Adrenal gland (tissue), 12 donors: ENCODE results near the gene TMEM242. TPM values are rescaled to one million over a fixed set of nuclear protein-coding genes. Genes with fewer than 3 reads are reported as not detected.
A peak's percentile ranks its signal among the peaks of the same experiment; 100 is the strongest.

ENCODE experiments used
- DNase-seq, 7 donors: peaks; one replicate each; pipeline ENCODE4 v3.0.0-alpha.2; 2019 to 2020
- H3K27ac ChIP-seq, 5 donors: fragments of 200-600 bp; sonication (generic) in 4 of 5; 1 replicate in 3 of 5; 2 replicates in 2 of 5; pipeline versions ENCODE4 v1.5.1 to v1.8.0; 2016 to 2020; ENCODE audit warnings: mild to moderate bottlenecking in 1 of 5
- H3K27me3 ChIP-seq: fragments of 200-600 bp; 2 replicates; pipeline ENCODE4 v1.8.0; 2021
- H3K36me3 ChIP-seq, 2 donors: fragments of 200-600 bp; replicated peaks in 1 of 2; 1 replicate in 1 of 2; 2 replicates in 1 of 2; pipeline versions ENCODE4 v1.5.1 to v1.8.0; 2018 to 2022
- H3K4me1 ChIP-seq, 2 donors: fragments of 200-600 bp; replicated peaks in 1 of 2; 1 replicate in 1 of 2; 2 replicates in 1 of 2; pipeline versions ENCODE4 v1.5.1 to v1.8.0; 2018 to 2021
- H3K4me3 ChIP-seq, 4 donors: fragments of 200-600 bp; sonication (generic) in 3 of 4; one replicate each; pipeline ENCODE4 v1.5.1; 2016 to 2018
- H3K9me3 ChIP-seq, 3 donors: fragments of 200-600 bp; sonication (generic) in 1 of 3; replicated peaks in 1 of 3; 1 replicate in 2 of 3; 2 replicates in 1 of 3; pipeline versions ENCODE4 v1.5.1 to v1.8.0; 2016 to 2021
- CTCF ChIP-seq, 6 experiments: fragments of 450-650 bp in 4 of 6; fragments of 200-600 bp in 2 of 6; sonication (generic) in 1 of 6; IDR thresholded peaks; 1 replicate in 5 of 6; 2 replicates in 1 of 6; pipeline versions ENCODE4 v1.5.1 to v1.8.0; 2016 to 2021; ENCODE audit warnings: antibody characterized with exemption in 6 of 6, mild to moderate bottlenecking in 2 of 6, moderate library complexity in 1 of 6
- POLR2A ChIP-seq, 2 donors: fragments of 450-650 bp; IDR thresholded peaks; one replicate each; pipeline ENCODE4 v1.6.1; 2017; ENCODE audit warnings: antibody characterized with exemption in 2 of 2, mild to moderate bottlenecking in 2 of 2, moderate library complexity in 1 of 2
- WGBS, 4 donors: extraction: QIAGEN DNeasy Blood & Tissue Kit in 2 of 4; methylation state at CpG; one replicate each; pipeline versions ENCODE4 v1.1.5 to v1.1.7; 2013 to 2017; 5-methylcytosine and 5-hydroxymethylcytosine counted together
- intact Hi-C, 2 donors: fragments of 100-400 bp; cut with DNase I; formaldehyde crosslinking; loops; one replicate each; pipeline versions ENCODE4 v1.14.1 to v1.15.0; 2022 to 2023
- polyA plus RNA-seq, 3 donors: library from polyadenylated mRNA; stranded (reverse); fragments of 200-250 nt in 2 of 3; fragments of 350-450 nt in 1 of 3; fragmentation: Illumina TruSeq in 1 of 3; extraction: RNeasy Lipid Tissue Mini Kit (QIAGEN cat#74804) in 1 of 3; gene quantifications; one replicate each; pipeline ENCODE4 v1.2.3, GENCODE V29; 2013 to 2014
- total RNA-seq, 9 donors: library from RNA; depleted of rRNA in 4 of 9; stranded (reverse); fragments of >200 nt in 4 of 9; fragments of 120-200 nt in 1 of 9; fragmentation: NEBNext Ultra II Directional in 1 of 9; extraction: Animal tissue kit (Norgen Biotek cat#: 25700) in 1 of 9; gene quantifications; one replicate each; pipeline versions ENCODE4 v1.1.0 to v1.2.4, GENCODE V29; 2013 to 2023
- donor health status: healthy with polysubstance abuse.
- donor health status: Bipolar disorder and iron deficiency.
- donor health status: DM: yes; HTN: yes; CAD: no.
- donor health status: DM: no; HTN: no; CAD: no.
- donor health status: DM: no; HTN: no; CAD: no.
- donor health status: DM: yes; HTN: yes; CAD: no.

The TMEM242 gene
- total and polyA plus RNA-seq, 12 donors: 7.4 to 17.2 (median 12.5) TPM

- H3K27ac ChIP-seq: no peak overlapping the region
- no peaks in the 10 kb centered on the region for H3K9me3 ChIP-seq
- WGBS, 4 donors: 90 to 93% (median 91%) methylated on average over 2 of the region's 2 CpGs
- intact Hi-C loops: loop anchor here (5.0 to 10.0 kb wide), 3 partner anchors 34 to 226 kb away; no protein-coding TSS in a partner anchor
- no peaks in the 10 kb centered on the region for H3K36me3 ChIP-seq
- TF ChIP-seq POLR2A (IDR thresholded peaks at IDR 0.05) (no peak), CTCF (IDR thresholded peaks at IDR 0.05) (no peak)
- no peaks in the 10 kb centered on the region for H3K27me3 ChIP-seq
- H3K4me1 ChIP-seq: peaks cover 0 to 28% of the 10 kb centered on the region in 2 donors
- no peak for DNase-seq
- H3K4me3 ChIP-seq: no peak overlapping the region
These were observed 52.4 kb downstream of the TMEM242 start for GRCh38 chr6:157270916-157271315.

- WGBS, 4 donors: 85 to 100% (median 94%) methylated on average over 1 of the region's 1 CpG
- DNase-seq: no peak
- no peaks in the 10 kb centered on the region for H3K27me3 ChIP-seq
- no peaks in the 10 kb centered on the region for H3K36me3 ChIP-seq
- H3K27ac ChIP-seq: no peak overlapping the region
- H3K4me1 ChIP-seq: peaks cover 0 to 26% of the 10 kb centered on the region in 2 donors
- intact Hi-C loops: loop anchor here (5.0 to 10.0 kb wide), 3 partner anchors 33 to 226 kb away; no protein-coding TSS in a partner anchor
- no peaks in the 10 kb centered on the region for H3K9me3 ChIP-seq
- TF ChIP-seq POLR2A (IDR thresholded peaks at IDR 0.05) (no peak), CTCF (IDR thresholded peaks at IDR 0.05) (no peak)
- H3K4me3 ChIP-seq: no peak overlapping the region
These were observed 53.0 kb downstream of the TMEM242 start for GRCh38 chr6:157270308-157270707.

- Histone ChIP-seq H3K4me1 (peaks cover 0 to 23% of the 10 kb centered on the region in 2 donors), H3K9me3 (no peaks in the 10 kb centered on the region), H3K4me3 (no peak overlapping the region), H3K27me3 (no peaks in the 10 kb centered on the region), H3K27ac (peak overlapping the region in 3 of 5 donors; percentile 42 to 74 (median 52)), H3K36me3 (no peaks in the 10 kb centered on the region)
- intact Hi-C loops: no loop called here
- no peak for TF ChIP-seq POLR2A (IDR thresholded peaks at IDR 0.05)
- no peak for TF ChIP-seq CTCF (IDR thresholded peaks at IDR 0.05)
- 43 to 57% (median 52%) methylated on average over 16 of the region's 16 CpGs for WGBS, 4 donors
- DNase-seq: peak; percentile 45 to 85 (median 57)
These were observed 54.0 kb downstream of the TMEM242 start for GRCh38 chr6:157269261-157269794.

GRCh38 chr6:157268835-157269234, 54.5 kb downstream of the TMEM242 start:
- no peaks in the 10 kb centered on the region for H3K27me3 ChIP-seq

More at GRCh38 chr6:157268835-157269234, 54.5 kb downstream of the TMEM242 start:
- H3K36me3 ChIP-seq: no peaks in the 10 kb centered on the region
- H3K9me3 ChIP-seq: no peaks in the 10 kb centered on the region
- peaks cover 0 to 18% of the 10 kb centered on the region in 2 donors for H3K4me1 ChIP-seq
- TF ChIP-seq POLR2A (IDR thresholded peaks at IDR 0.05) (no peak), CTCF (IDR thresholded peaks at IDR 0.05) (no peak)
- intact Hi-C loops: no loop called here
- 68 to 79% (median 72%) methylated on average over 6 of the region's 6 CpGs for WGBS, 4 donors
- H3K4me3 ChIP-seq: no peak overlapping the region
- H3K27ac ChIP-seq: peak overlapping the region in 2 of 5 donors; percentile 52 to 74
- no peak for DNase-seq
